Measurements from ENCODE around the gene KMT5B.
A peak's percentile ranks its signal among the peaks of the same experiment; 100 is the strongest.

Gene KMT5B

DNA sequence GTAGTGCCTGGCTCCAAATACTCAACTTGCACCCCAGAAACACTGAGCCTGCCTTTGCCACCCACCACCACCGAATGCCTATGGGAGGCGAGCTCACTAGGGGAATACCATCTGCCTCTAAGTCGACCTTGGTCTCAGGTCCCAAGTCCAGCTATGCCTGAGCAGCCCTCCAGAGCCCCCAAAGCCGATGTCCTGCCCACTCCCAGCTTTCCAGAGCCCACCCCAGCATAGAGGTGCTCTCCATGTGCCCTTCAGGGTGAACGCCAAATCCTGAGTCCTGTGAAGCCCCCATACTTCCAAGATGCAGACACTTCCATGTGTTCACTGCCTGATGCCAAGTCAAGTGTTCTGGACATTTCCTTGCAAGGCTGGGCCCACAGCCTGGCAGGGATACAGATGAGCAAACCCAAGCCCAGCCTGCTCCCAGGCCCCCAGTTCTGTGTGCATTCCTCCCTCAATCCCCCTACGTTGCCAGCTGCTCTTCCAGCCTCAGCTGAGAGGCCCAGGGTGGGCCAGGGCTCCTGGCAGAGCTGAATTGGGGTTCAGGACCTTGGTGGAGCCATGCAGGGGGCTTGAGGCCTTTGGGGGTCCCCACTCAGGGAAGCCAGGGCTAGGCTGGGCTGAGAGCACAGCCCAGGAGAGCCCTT, 2.6 kb upstream of the KMT5B start:
- no peak for DNase-seq (ENCODE audit: low spot score)

DNA sequence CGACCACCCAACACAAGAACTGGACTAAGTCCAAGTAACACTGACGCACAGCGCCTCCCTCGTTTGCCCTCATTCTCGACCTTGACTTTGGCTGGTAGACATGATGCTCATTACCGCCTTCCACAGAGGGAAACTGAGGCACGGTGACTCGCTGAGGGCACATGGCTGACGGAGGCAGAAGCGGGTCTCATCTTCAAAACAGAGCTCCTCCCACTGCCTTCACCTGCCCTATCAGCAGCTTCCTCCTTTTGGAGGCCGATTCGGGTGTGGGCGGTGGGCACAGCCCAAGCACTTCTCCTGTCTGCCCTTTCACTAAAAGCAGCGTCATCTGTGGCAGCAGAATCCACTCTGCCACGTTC, 2.0 kb upstream of the KMT5B start:
- no peak for DNase-seq (ENCODE audit: low spot score)

DNA sequence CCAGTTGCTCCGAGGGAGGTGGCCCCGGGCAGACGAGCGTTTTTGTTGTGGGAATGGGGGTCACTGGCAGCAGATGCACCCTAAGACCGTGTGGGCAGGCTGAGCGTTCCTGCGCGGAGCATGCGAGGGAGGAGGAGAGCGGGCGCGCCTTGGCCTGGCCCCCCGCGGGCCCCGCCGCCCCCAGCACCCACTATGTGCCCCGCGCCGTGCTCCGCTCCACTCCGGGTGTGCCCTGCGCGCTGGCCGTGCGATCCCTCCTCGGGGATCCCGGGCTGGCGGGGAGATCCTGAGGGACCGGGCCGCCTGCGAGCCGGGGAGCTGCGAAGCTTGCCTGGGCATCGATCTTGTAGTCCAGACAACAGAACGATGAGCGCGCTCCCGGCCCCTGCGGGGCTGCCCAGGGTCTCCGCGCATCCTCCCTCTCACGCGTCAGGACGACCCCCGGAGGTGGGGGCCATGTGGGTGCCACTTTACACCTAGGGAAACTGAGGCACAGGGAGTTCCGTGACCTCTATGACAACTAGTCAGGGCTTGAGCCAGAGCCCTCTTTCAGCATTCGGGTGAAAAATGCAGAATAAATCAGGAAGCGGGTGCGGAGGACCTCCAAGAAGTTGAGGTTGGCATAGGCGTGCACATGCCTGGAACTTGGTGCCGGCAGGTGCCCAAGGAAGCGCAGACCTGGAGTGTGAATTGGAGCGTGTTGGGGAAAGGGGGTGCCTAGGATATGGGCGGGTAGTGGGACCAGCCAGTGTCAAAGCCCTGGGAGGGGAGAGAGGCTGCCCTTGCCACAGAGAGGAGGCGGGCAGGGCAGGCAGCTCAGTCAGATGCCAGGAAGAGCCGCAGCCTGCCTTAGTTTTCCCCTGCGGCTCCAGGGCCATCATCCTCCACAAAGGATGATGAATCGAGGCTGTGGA, 1.3 kb upstream of the KMT5B start:
- peak; percentile 70 for DNase-seq (ENCODE audit: low spot score)

DNA sequence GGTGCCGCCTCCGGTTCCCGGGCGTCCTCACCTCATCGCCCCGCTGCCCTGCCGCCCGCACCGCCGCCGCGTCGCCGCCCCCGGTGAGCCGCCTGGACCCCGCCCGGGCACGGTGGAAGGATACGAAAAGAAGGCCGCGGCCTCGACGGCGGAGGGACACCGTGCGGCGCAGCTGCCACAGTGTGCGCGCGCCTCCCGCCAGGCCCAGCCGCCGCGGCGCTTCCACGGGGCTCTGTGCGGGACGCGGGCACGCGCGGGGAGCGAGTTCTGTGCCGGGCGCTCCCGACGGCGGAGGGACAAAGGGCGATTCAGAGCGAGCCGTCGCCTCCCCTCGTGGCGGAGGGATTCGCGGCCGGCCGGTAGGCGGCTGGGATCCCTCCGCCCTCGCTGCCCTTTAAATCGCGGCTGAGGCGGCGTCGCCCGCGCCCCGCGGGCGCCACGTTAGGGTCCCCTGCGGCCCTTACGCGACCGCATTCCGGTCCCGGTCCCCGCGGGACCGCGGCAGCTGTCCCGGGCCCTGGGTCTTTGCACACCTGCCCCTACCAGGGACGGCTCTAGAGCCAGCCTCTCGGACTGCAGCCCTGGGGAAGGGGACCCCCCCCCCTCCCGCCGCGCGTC, 568 bp upstream of the KMT5B start:
- peak; percentile 92 for DNase-seq (ENCODE audit: low spot score)

DNA sequence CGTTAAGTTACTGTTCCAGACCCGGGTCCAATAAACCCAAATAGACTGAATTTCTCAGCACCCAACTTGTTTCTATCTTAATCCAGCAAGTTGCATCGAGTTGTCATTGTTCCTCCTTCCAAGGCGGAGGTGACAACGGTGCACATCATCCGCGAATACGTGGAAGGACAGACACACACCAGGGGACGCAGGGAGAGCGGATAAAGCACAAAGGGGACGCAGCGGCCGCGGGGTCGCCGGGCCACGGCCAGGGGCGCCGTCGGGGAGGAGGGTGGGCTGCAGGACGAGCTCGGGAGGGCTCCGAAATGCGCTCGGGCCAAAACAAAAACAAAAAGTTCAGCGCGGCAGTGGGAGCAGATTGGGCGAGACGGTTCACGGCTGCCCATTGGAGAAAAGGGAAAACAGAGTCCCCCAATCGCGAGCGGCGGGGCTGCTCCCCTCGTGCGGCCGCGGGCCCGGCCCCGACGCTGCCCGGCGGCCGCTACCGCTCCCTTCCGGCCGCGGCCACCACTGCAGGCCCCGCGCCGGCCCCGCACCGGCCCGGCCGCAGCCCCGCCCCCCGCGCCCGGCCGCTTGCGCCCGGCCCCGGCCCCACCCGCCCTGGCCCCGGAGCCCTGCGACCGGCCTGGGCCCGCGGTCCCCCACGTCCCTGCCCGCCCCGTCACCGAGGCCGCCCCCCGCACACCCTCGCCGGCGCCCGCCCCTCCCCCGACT, 518 bp downstream of the KMT5B start:
- peak; percentile 88 for DNase-seq (ENCODE audit: low spot score)

DNA sequence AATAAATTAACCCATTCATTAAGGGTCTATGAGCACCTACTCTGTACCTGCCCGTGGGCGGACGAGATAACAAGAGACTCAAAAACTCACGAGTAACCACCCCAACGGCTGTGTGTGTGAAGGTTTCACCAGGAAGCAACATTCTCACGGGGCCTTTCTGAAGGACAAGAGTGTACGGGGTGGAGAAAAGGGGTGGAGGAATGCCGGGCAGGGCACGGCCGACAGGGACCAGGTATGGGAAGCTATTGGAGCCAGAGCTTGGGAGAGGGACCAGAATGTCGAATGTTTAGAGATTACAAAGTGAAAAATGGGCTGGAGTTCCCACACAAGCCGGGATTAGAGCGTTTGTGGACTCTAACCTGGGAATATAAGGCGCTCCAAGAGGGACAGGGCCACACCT, 1.6 kb downstream of the KMT5B start:
- DNase-seq (ENCODE audit: low spot score) = no peak

DNA sequence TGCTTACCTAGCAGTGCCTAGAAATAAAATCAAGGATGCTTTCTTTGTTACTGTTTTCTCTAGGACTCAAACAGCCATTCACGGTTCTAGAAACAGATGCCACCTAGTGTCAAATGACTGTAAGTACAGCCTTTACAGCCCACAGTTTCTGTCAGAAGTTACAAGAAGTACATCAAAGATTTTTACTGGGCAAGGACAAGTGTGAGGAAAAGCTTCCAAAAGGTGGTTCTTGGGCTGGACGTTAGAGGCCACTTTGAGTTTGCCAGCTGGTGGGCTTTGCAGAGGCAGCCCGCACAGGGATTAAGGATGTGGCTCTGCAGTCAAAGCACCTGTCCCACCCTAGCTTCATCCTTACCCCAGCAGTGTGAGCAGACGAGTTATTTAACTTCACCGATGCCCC, 6.9 kb downstream of the KMT5B start:
- DNase-seq (ENCODE audit: low spot score) = peak; percentile 54

DNA sequence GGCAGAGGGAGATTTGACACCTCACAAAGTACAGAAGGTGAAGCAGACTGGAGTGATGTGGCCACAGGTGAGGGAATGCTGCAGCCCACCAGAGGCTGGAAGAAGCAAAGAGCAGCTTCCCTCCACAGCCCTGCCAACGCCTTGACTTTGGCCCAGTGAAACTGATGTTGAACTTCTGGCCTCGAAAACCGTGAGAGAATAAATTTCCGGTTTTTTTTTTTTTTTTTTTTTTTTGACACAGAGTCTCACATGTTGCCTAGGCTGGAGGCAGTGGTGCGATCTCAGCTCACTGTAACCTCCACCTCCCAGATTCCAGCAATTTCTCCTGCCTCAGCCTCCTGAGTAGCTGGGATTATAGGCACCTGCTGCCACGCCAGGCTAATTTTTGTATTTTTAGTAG, 8.7 kb downstream of the KMT5B start:
- DNase-seq (ENCODE audit: low spot score) = no peak

DNA sequence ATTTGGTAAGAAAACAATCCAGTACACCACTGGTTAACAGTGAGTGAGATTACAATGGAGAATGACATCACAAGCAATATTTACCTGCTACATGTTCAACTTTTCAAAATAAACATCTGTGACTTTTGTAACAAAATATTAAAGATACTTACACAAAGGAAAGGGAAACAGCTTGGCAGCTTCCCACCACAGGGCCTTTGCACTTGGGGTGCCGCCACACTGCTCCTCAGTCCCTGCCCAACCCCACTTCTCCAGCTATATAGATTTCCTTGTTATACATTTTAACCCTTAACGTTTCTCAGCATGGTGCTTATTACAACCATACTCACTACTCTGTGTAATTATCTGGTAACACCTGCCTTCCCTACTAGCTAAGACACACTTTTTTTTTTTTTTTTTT, 10.9 kb downstream of the KMT5B start:
- no peak for DNase-seq (ENCODE audit: low spot score)

DNA sequence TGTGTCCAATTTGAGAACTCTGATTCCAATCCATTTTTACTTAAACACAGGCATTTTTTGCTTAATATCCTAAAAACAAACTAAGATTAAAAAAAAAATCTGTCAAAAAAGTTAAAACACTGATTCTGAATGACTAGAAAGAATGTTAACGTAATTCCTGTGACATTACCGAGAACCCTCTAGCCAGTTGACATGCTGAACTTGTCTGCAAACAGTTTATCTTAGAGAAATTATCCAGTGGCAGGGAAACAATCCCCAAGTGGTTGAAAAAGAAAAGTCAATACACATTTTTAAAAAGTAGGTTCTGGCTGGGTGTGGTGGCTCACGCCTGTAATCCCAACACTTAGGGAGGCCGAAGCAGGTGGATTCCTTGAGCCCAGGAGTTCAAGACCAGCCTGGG, 11.6 kb downstream of the KMT5B start:
- DNase-seq (ENCODE audit: low spot score) = no peak

DNA sequence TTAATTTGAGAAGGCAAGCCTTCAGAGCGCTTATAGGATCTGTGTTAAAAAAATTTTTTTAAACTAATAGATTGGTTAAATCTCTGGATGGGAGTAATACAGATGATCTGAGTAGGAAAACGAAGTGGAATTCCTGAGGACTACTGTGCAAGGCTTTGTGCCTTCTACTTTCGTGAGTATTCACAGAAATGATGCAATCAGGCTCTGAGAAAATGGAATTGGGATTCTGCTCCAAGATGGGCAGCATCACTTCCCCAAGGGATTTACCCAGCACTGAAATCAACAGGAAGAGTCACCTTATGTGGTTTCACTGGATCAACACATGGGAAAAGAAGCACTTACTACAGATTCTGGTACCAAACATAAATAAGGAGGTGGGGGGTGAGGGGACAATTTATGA, 12.5 kb downstream of the KMT5B start:
- no peak for DNase-seq (ENCODE audit: low spot score)

DNA sequence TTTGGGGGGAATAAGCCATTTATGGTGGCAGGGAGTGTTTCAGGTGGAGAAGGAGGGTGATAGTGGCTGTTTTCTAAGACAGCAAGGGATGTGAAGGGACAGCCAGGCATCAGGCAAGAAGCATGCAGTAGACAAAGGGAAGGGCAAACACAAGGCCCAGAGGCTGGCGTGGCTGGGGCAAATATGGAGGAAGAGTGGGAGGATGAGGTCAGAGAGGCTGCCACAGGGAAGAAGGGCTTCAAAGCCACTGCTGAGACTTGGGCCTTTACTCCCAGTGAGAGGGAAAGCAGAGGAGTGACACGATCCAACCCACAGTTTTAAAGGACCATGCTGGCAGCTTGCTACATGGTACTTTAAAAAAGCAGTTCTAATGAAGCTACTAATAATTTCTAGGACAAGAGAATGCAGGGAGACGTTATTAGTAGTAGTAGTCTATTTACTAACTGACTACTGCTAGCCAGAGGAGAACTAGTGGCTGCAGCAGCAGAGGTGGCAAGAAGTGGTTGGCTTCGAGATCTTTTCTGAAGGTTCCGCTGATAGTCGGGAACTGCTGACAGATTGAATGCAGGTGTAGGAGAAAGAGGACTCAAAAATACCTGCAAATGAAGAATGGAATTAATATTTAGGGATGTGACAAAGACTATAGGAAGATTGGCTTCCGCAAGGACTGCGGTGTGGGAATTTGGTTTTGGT, 13.7 kb downstream of the KMT5B start:
- no peak for DNase-seq (ENCODE audit: low spot score)

DNA sequence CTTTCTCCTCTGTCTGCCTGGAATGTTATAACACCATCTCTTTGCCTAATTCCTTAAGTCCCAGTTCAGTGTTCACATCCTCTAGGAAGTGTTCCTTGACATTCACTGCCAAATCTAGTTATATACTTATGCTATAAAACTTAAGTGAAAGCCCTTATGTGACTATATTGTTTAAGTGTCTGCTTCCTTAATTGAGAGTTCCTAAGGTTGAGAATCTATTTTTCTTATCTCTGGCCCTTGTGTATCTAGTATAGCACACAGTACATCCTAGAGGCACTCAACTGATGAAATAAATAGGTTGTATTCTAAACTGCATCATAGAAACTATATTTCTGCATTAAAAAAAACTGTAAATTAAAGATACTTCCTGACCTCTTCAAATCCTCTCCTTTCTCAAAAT, 16.9 kb downstream of the KMT5B start:
- no peak for DNase-seq (ENCODE audit: low spot score)

DNA sequence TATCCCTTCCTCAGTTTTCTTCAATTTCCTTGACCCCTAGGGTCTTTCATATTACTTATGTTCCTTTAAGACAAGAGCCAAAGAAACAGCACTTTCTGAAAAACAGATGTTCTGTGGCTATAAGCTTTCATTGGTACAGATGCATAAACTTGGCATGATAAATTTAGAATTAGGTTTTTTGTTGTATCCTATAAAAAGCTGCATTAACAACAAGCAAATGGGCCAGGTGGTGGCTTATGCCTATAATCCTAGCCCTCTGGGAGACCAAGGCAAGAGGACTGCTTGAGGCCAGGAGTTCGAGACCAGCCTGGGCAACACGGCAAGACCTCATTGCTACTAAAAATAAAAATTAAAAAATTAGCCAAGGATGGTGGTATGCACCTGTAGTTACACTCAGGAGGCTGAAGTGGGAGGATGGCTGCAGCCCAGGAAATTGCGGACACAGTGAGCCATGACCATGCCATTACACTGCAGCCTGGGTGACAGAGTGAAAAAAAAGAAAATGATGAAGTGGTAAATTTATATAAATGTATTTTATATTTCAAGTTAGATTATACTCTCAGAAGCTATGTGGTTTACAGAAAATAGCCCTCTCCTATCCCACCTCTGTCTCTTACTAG, 18.3 kb downstream of the KMT5B start:
- DNase-seq (ENCODE audit: low spot score) = no peak

DNA sequence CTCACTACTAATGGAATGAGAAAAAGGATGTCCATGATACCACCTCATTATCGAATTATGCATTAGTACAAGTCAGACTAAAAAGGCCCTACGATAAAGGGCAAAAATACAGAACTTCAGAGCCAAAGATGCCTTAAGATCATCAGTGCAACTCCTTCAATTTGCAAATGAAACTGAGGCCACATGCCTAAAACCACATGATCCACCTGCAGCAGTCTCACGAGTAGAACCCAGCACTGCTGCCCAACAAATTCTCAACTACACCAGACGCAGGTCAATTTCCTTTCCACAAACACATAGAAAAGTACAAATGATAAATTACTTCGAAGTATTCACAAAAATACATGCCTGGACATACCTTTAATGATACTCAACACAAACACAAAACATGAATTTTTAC, 20.1 kb downstream of the KMT5B start:
- no peak for DNase-seq (ENCODE audit: low spot score)

DNA sequence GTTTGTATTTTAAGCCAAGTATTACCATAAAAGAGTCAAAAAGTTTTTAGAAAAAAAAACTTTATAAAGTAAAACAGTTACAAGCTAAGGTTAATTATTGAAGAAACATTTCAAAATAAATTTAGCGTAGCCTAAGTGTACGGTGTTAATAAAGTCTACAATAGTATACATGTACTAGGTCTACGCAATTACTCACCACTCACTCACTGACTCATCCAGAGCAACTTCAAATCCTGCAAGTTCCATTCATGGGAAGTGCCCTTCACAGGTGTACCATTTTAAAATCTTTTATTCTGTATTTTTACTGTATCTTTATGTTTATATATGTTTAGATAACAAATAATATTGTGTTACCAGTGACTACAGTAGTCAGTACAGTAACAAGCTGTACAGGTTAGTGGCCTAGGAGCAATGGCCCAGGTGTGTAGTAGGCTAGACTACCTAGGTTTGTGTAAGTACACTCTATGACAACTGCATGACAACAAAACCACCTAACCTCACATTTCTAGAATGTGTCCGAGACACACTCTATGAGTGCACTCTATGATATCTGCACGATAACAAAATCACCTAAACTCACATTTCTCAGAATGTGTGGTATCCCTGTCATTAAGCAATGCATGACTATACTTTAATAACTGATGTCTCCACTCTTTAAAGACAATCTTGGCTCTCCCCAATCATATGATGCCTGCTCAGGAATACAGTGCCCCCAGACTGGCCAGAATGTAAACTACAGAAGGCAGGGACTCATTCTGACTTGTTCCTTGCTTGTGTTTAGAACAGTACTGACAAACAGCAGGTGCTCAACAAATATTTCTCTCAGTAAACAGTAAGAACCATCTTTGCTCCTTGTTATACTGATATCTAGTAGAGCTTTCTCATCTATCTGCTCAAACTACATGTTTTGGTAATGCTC, 21.2 kb downstream of the KMT5B start:
- no peak for DNase-seq (ENCODE audit: low spot score)

DNA sequence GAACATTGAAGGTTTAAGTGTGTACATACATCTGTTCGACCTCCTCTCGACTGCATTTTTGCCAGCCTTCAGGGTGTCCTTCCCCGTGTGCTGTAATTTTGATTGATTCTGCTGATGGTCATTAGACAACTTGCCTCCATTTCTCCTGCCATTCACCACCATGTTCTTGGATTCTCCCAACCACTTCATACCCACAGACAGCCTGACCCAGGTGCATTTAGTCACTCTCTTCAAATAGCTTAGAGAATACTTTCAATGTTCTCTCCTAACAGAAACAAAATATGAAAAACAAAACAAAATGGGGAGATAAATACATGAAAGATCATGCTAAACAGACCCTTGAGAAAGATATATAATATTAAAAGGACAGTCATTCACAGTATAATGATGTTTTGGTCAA, 23.2 kb downstream of the KMT5B start:
- DNase-seq (ENCODE audit: low spot score) = no peak

DNA sequence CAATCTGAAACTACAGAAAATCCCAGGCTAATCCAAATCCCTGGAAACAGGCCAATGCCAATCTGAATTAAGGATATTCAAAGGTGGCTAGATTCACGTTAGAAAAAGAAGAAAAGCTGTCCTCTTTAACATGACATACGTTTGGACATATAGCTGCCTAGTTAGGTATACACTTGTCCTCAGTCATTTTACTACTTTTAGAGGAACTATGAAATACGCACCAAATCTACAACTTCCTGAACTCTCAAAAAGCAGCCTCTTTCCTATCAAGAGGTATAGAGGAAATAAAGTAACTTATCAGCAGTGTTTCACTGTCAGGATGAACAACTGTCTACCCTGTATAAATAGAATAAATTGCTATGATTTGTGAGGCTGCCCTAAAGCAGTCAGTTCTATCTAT, 24.0 kb downstream of the KMT5B start:
- no peak for DNase-seq (ENCODE audit: low spot score)

DNA sequence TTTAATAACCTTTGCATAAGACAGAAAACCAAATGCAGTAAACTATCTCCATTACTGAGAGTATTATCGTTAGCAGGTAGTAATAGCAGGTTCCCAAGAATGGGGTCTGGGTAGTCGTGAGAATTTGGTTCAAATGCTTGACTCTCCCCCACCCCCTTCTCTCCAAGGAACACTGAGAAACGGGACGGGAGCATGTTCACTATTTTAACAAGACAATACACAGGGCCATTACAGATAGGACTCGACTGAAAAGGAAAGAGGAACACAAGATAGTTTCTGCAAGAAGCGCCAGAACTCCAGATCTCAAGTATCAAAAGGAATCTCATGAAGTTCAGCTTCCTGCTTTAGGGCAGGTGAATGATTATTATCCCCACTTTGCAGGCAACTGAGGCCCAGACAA, 27.0 kb downstream of the KMT5B start:
- DNase-seq (ENCODE audit: low spot score) = no peak

DNA sequence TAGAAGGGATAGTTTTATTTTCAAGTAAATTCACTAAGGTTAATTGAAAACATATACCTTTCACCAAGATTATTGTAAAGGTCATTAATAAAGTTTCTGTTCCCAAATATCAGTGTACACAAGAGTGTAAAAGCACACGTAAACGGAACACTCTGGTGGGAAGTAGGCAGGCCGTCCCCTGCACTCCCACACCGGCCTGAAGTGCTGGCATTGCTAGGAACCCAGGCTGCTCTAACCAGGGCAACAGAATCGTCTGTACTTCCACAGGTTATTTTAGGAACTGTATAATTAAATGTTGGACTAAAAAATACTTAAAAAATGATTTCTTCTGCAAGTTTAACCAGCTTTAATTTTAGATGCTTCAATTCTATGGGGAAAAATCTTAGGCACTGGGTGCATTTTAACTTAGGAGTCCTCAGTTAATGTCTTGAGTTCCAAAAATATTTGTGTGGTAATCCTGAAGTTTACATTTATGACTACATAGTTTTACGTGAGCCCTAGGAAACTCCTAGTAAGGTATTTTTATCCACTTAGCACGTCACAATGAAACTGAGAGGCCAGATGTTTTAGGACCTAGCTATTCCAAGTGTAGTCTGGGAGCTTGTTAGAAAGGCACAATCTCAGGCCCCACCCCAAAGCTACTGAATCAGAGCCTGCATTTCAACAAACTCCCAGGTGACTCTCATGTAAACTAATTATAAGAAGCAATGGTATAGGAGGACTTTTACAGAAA, 31.2 kb downstream of the KMT5B start:
- DNase-seq (ENCODE audit: low spot score) = no peak
